ENCODE results near the gene UBAC2. TPM values are rescaled to one million over a fixed set of nuclear protein-coding genes. Genes with fewer than 3 reads are reported as not detected.

UBAC2 gene
- polyA plus RNA-seq, 3 donors, result 59.6 to 113 (median 96.7) TPM

DNA sequence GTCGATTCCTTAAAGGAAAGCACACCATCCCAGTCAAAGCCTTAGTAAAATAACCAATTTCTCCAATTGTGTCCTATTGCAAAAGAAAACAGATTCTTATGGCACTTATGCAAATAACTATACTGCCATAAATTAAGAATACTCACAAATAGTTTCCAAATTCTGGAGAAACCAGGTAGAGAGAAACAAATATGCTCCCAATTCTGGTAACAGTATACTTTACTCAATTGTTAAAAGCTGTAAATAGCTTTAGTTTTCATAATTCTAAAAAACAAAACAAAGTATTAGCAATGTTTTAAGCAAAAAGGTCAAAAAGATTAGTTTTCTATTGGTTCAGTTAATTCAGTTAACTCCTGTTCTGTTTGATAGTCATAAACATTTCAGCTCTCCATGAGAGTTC lies 18.2 kb upstream of the UBAC2 start:
- Histone ChIP-seq H3K9ac (ENCODE audit: insufficient read depth, low read length, poor library complexity, severe bottlenecking) (no peak overlapping the region), H3K27me3 (ENCODE audit: control insufficient read depth in 2 of 2, insufficient read depth in 2 of 2, low read length in 2 of 2) (no peaks in the 10 kb centered on the region), H2AFZ (ENCODE audit: insufficient read depth, low read depth, low read length, poor library complexity, severe bottlenecking) (no peak overlapping the region), H3K9me3 (replicated peaks in 1 of 2; ENCODE audit: control insufficient read depth in 1 of 2, insufficient read depth in 1 of 2, low read length in 2 of 2) (peaks cover 5 to 15% of the 10 kb centered on the region in 2 donors), H3K79me2 (ENCODE audit: insufficient read depth, low read length) (peaks cover 2% of the 10 kb centered on the region), H3K4me3 (replicated peaks in 1 of 3; ENCODE audit: low read depth in 2 of 3, low read length in 3 of 3) (no peak overlapping the region), H3K4me2 (replicated peaks; ENCODE audit: extremely low read depth, low read length, poor library complexity, severe bottlenecking) (no peak overlapping the region), H4K20me1 (ENCODE audit: insufficient read depth, low read length) (no peaks in the 10 kb centered on the region), H3K4me1 (ENCODE audit: control insufficient read depth in 1 of 2, insufficient read depth in 2 of 2, low read length in 2 of 2) (peaks cover 29 to 47% of the 10 kb centered on the region in 2 donors), H3K36me3 (replicated peaks in 1 of 2; ENCODE audit: control insufficient read depth in 1 of 2, insufficient read depth in 2 of 2, low read length in 2 of 2) (no peaks in the 10 kb centered on the region), H3K27ac (ENCODE audit: low read depth in 1 of 2, low read length in 2 of 2) (no peak overlapping the region)
- Mint-ChIP-seq H3K9me3 (peaks cover 4 to 20% (median 12%) of the 10 kb centered on the region in 7 donors), H3K36me3 (peaks cover 3 to 5% of the 10 kb centered on the region in 2 donors), H3K27ac (no peak overlapping the region), H3K27me3 (ENCODE audit: low read depth in 3 of 3) (peaks cover 3 to 5% (median 5%) of the 10 kb centered on the region in 3 donors), H3K4me1 (peaks cover 51% of the 10 kb centered on the region), H3K4me3 (no peak overlapping the region)
- TF ChIP-seq, protein P1, sequence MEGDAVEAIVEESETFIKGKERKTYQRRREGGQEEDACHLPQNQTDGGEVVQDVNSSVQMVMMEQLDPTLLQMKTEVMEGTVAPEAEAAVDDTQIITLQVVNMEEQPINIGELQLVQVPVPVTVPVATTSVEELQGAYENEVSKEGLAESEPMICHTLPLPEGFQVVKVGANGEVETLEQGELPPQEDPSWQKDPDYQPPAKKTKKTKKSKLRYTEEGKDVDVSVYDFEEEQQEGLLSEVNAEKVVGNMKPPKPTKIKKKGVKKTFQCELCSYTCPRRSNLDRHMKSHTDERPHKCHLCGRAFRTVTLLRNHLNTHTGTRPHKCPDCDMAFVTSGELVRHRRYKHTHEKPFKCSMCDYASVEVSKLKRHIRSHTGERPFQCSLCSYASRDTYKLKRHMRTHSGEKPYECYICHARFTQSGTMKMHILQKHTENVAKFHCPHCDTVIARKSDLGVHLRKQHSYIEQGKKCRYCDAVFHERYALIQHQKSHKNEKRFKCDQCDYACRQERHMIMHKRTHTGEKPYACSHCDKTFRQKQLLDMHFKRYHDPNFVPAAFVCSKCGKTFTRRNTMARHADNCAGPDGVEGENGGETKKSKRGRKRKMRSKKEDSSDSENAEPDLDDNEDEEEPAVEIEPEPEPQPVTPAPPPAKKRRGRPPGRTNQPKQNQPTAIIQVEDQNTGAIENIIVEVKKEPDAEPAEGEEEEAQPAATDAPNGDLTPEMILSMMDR (IDR thresholded peaks at IDR 0.05), result no peak
- WGBS (ENCODE audit: insufficient coverage), result no CpG with 5 or more reads among the region's 1 CpG
- DNase-seq, result no peak
- intact Hi-C loops (cut with micrococcal nuclease), result no loop called here

DNA sequence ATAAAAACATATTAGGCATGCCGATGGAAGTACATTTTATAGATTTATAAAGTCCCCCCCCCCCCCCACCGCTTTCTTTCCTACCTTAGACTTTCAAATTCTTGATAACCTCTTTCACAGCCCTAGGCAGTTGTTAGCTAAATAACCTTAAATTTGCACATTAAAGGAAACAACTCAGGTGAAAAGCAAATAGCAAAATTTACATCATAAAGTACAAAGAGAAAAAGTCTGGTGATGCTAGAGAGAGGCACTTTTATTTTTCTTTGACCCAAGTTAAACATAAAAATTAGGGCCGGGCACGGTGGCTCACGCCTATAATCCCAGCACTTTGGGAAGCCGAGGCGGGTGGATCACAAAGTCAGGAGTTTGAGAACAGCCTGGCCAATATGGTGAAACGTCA lies 15.0 kb upstream of the UBAC2 start:
- H3K79me2 ChIP-seq (ENCODE audit: insufficient read depth, low read length), result no peaks in the 10 kb centered on the region
- H2AFZ ChIP-seq (ENCODE audit: insufficient read depth, low read depth, low read length, poor library complexity, severe bottlenecking), result no peak overlapping the region
- H3K27me3 Mint-ChIP-seq (ENCODE audit: low read depth in 3 of 3), result peaks cover 1 to 9% (median 5%) of the 10 kb centered on the region in 3 donors
- peaks cover 7 to 22% of the 10 kb centered on the region in 2 donors for H3K4me1 ChIP-seq (ENCODE audit: control insufficient read depth in 1 of 2, insufficient read depth in 2 of 2, low read length in 2 of 2)
- H3K27me3 ChIP-seq (ENCODE audit: control insufficient read depth in 2 of 2, insufficient read depth in 2 of 2, low read length in 2 of 2), result no peaks in the 10 kb centered on the region
- WGBS (ENCODE audit: insufficient coverage), result 97% methylated on average over 5 of the region's 8 CpGs
- DNase-seq, result no peak
- peaks cover 5 to 15% of the 10 kb centered on the region in 2 donors for H3K9me3 ChIP-seq (replicated peaks in 1 of 2; ENCODE audit: control insufficient read depth in 1 of 2, insufficient read depth in 1 of 2, low read length in 2 of 2)
- H3K4me3 Mint-ChIP-seq, result no peak overlapping the region
- peaks cover 4 to 17% (median 10%) of the 10 kb centered on the region in 7 donors for H3K9me3 Mint-ChIP-seq
- no peaks in the 10 kb centered on the region for H3K36me3 ChIP-seq (replicated peaks in 1 of 2; ENCODE audit: control insufficient read depth in 1 of 2, insufficient read depth in 2 of 2, low read length in 2 of 2)
- TF ChIP-seq, protein P1 (IDR thresholded peaks at IDR 0.05), result no peak
- H3K4me2 ChIP-seq (replicated peaks; ENCODE audit: extremely low read depth, low read length, poor library complexity, severe bottlenecking), result no peak overlapping the region
- H3K27ac Mint-ChIP-seq, result peak overlapping the region in 2 of 7 donors; percentile 20 to 41
- no peaks in the 10 kb centered on the region for H4K20me1 ChIP-seq (ENCODE audit: insufficient read depth, low read length)
- H3K4me1 Mint-ChIP-seq, result peaks cover 27% of the 10 kb centered on the region
- no peak overlapping the region for H3K9ac ChIP-seq (ENCODE audit: insufficient read depth, low read length, poor library complexity, severe bottlenecking)
- H3K27ac ChIP-seq (ENCODE audit: low read depth in 1 of 2, low read length in 2 of 2), result no peak overlapping the region
- intact Hi-C loops (cut with micrococcal nuclease), result no loop called here
- H3K4me3 ChIP-seq (replicated peaks in 1 of 3; ENCODE audit: low read depth in 2 of 3, low read length in 3 of 3), result no peak overlapping the region
- H3K36me3 Mint-ChIP-seq, result peaks cover 1 to 5% of the 10 kb centered on the region in 2 donors

All from CD14-positive monocyte (primary cell).